Measurements from ENCODE around the gene RGS18.

The RGS18 gene

DNA sequence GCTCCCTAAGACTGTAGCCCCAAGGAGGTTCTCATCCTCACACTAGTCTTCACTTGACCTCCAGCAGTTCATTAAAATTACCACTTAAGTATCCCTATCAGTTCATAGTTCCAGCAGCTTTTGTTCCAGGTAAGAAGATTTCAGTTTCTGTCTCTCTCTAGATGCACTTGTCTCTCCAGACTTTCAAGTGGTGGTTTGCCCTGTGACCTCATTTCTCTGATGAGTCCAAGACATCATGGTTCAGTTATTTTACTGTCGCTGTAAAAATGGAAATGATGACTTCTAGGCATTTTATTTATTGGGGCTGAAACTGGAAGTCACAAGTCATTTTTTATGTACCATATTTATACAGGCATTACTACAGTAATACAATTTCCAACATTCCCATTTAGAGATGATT lies 17.9 kb upstream of the RGS18 start:
- ATAC-seq, result no peak
- TF ChIP-seq BACH2 (CRISPR knock-in tag; IDR thresholded peaks at IDR 0.05; ENCODE audit: borderline replicate concordance) (no peak), TOX (CRISPR knock-in tag; IDR thresholded peaks at IDR 0.05; ENCODE audit: borderline replicate concordance) (no peak)

GRCh38 chr1:192147221-192147620 lies 11.0 kb upstream of the RGS18 start:
- no peak for TF ChIP-seq ZNF8 (CRISPR knock-in tag; IDR thresholded peaks at IDR 0.05)
- no peak for TF ChIP-seq ZC3H10 (CRISPR knock-in tag; IDR thresholded peaks at IDR 0.05)
- no peak for TF ChIP-seq ISL1 (CRISPR knock-in tag; IDR thresholded peaks at IDR 0.05)
- TF ChIP-seq POU6F1 (CRISPR knock-in tag; IDR thresholded peaks at IDR 0.05; ENCODE audit: borderline replicate concordance, low read depth), result no peak
- no peak for TF ChIP-seq CREB5 (CRISPR knock-in tag; IDR thresholded peaks at IDR 0.05; ENCODE audit: low read depth)
- no peak for TF ChIP-seq GLIS3 (CRISPR knock-in tag; IDR thresholded peaks at IDR 0.05)
- no peak for TF ChIP-seq TOX (CRISPR knock-in tag; IDR thresholded peaks at IDR 0.05; ENCODE audit: borderline replicate concordance)
- TF ChIP-seq, protein P1, sequence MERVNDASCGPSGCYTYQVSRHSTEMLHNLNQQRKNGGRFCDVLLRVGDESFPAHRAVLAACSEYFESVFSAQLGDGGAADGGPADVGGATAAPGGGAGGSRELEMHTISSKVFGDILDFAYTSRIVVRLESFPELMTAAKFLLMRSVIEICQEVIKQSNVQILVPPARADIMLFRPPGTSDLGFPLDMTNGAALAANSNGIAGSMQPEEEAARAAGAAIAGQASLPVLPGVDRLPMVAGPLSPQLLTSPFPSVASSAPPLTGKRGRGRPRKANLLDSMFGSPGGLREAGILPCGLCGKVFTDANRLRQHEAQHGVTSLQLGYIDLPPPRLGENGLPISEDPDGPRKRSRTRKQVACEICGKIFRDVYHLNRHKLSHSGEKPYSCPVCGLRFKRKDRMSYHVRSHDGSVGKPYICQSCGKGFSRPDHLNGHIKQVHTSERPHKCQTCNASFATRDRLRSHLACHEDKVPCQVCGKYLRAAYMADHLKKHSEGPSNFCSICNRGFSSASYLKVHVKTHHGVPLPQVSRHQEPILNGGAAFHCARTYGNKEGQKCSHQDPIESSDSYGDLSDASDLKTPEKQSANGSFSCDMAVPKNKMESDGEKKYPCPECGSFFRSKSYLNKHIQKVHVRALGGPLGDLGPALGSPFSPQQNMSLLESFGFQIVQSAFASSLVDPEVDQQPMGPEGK (CRISPR knock-in tag; IDR thresholded peaks at IDR 0.05; ENCODE audit: borderline replicate concordance), result no peak
- TF ChIP-seq RARB (CRISPR knock-in tag; IDR thresholded peaks at IDR 0.05), result no peak
- TF ChIP-seq ZNF565 (CRISPR knock-in tag; conservative IDR thresholded peaks at IDR 0.05; ENCODE audit: low read depth), result no peak
- TF ChIP-seq ZFP30 (CRISPR knock-in tag; IDR thresholded peaks at IDR 0.05), result no peak
- TF ChIP-seq ZNF70 (CRISPR knock-in tag; IDR thresholded peaks at IDR 0.05), result no peak
- no peak for TF ChIP-seq BACH2 (CRISPR knock-in tag; IDR thresholded peaks at IDR 0.05; ENCODE audit: borderline replicate concordance)
- TF ChIP-seq TCF4 (CRISPR knock-in tag; IDR thresholded peaks at IDR 0.05; ENCODE audit: borderline replicate concordance), result no peak
- TF ChIP-seq ZFP3 (CRISPR knock-in tag; IDR thresholded peaks at IDR 0.05), result no peak
- TF ChIP-seq CSDC2 (CRISPR knock-in tag; IDR thresholded peaks at IDR 0.05), result no peak
- TF ChIP-seq ESRRG (CRISPR knock-in tag; IDR thresholded peaks at IDR 0.05), result no peak
- no peak for TF ChIP-seq ARNTL (CRISPR knock-in tag; IDR thresholded peaks at IDR 0.05; ENCODE audit: borderline replicate concordance, low read depth)
- no peak for TF ChIP-seq TSHZ2 (CRISPR knock-in tag; IDR thresholded peaks at IDR 0.05)
- TF ChIP-seq, protein P2, sequence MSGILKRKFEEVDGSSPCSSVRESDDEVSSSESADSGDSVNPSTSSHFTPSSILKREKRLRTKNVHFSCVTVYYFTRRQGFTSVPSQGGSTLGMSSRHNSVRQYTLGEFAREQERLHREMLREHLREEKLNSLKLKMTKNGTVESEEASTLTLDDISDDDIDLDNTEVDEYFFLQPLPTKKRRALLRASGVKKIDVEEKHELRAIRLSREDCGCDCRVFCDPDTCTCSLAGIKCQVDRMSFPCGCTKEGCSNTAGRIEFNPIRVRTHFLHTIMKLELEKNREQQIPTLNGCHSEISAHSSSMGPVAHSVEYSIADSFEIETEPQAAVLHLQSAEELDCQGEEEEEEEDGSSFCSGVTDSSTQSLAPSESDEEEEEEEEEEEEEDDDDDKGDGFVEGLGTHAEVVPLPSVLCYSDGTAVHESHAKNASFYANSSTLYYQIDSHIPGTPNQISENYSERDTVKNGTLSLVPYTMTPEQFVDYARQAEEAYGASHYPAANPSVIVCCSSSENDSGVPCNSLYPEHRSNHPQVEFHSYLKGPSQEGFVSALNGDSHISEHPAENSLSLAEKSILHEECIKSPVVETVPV (CRISPR knock-in tag; IDR thresholded peaks at IDR 0.05), result no peak
- ATAC-seq, result no peak

- no peak for TF ChIP-seq RARB (CRISPR knock-in tag; IDR thresholded peaks at IDR 0.05)
- no peak for TF ChIP-seq POU6F1 (CRISPR knock-in tag; IDR thresholded peaks at IDR 0.05; ENCODE audit: borderline replicate concordance, low read depth)
- ATAC-seq, result no peak
These were observed 10.6 kb upstream of the RGS18 start for GRCh38 chr1:192147696-192148095.

Measured in SK-N-SH treated with all-trans-retinoic acid at 6 μM for 48 hours (cell line).